ENCODE measurements around the gene ZNRD2.
A peak's percentile ranks its signal among the peaks of the same experiment; 100 is the strongest.

ZNRD2 gene

DNA sequence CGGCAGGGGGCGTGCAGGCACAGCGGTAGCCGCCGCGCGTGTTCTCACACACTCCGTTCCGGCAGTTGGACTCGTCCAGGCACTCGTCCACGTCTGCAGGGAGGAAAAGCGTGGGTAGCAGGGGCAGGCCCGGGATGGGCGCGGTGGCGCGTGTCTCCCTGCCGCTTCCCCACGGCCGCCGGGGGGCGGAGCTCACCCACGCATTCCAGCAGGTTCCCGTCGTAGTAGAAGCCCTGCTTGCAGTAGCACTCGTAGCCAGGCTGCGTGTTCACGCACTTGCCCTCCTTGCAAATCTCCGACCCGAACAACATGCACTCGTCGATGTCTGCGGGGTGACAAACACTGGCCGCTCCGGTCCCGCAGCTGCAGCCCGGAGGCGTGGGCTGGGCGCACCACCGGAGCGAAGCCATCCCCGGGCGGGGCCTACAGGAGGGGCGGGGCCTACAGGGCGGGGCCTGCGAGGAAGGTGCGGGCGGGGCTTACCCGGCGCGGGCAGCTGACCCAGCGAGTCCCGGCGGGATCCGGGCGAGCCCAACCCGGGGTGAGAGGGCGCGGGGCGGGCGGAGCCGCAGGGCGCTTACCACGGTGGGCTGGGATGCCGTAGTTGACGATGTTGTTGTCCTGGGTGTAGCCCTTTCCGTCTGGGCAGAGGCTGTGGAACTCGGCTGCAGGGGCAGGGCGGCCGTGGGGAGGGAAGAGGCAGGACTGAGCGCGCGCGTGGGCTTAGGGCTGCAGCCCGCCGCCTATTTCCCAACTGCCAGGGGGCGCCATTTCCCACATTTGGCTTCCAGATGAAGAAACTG lies 29.8 kb upstream of the ZNRD2 start:
- H3K27ac ChIP-seq, result peak overlapping the region; percentile 58 to 94 (median 73); a peak in 21 of 22 replicates

GRCh38 chr11:65541093-65541982 lies 28.9 kb upstream of the ZNRD2 start:
- peak overlapping the region; percentile 49 to 75 (median 64) for H3K4me3 ChIP-seq
- peak overlapping the region; percentile 66 to 93 (median 76) for H3K9ac ChIP-seq
- no peaks in the 10 kb centered on the region for H3K27me3 ChIP-seq
- H3K9me3 ChIP-seq (replicated peaks in 1 of 11), result no peaks in the 10 kb centered on the region
- peaks cover 14 to 50% (median 31%) of the 10 kb centered on the region in 11 experiments for H3K36me3 ChIP-seq
- peaks cover 0 to 45% (median 33%) of the 10 kb centered on the region in 11 experiments; a peak in 17 of 22 replicates for H4K20me1 ChIP-seq
- no peak for TF ChIP-seq Cebpa-rat (IDR thresholded peaks at IDR 0.05)
- H3K27ac ChIP-seq, result peak overlapping the region; percentile 33 to 94 (median 64); a peak in 20 of 22 replicates
- H3K4me2 ChIP-seq, result peak overlapping the region; percentile 84 to 100 (median 97)
- H3K4me1 ChIP-seq, result peaks cover 55 to 89% (median 79%) of the 10 kb centered on the region in 10 experiments

More for the DNA sequence above, 29.8 kb upstream of the ZNRD2 start:
- peaks cover 18 to 58% (median 39%) of the 10 kb centered on the region in 11 experiments for H3K36me3 ChIP-seq
- H3K4me1 ChIP-seq, result peaks cover 54 to 85% (median 74%) of the 10 kb centered on the region in 10 experiments
- no peaks in the 10 kb centered on the region for H3K9me3 ChIP-seq (replicated peaks in 1 of 11)
- TF ChIP-seq Cebpa-rat (IDR thresholded peaks at IDR 0.05), result no peak
- no peaks in the 10 kb centered on the region for H3K27me3 ChIP-seq
- H3K9ac ChIP-seq, result peak overlapping the region; percentile 66 to 93 (median 83)
- H3K4me3 ChIP-seq, result peak overlapping the region; percentile 49 to 75 (median 64)
- peaks cover 0 to 43% (median 28%) of the 10 kb centered on the region in 11 experiments; a peak in 17 of 22 replicates for H4K20me1 ChIP-seq
- H3K4me2 ChIP-seq, result peak overlapping the region; percentile 91 to 100 (median 97)

- Histone ChIP-seq H3K27me3 (no peaks in the 10 kb centered on the region), H3K4me1 (peaks cover 55 to 90% (median 82%) of the 10 kb centered on the region in 10 experiments), H4K20me1 (peaks cover 0 to 43% (median 24%) of the 10 kb centered on the region in 11 experiments; a peak in 15 of 22 replicates), H3K4me2 (peak overlapping the region in 4 of 11 experiments; percentile 15 to 98 (median 63); a peak in 5 of 22 replicates), H3K9me3 (replicated peaks in 1 of 11) (no peaks in the 10 kb centered on the region), H3K9ac (no peak overlapping the region), H3K36me3 (peaks cover 10 to 42% (median 18%) of the 10 kb centered on the region in 11 experiments), H3K27ac (no peak overlapping the region), H3K4me3 (no peak overlapping the region)
- no peak for TF ChIP-seq Cebpa-rat (IDR thresholded peaks at IDR 0.05)
These were observed 27.4 kb upstream of the ZNRD2 start for GRCh38 chr11:65542738-65543390.

GRCh38 chr11:65545853-65546216 lies 24.4 kb upstream of the ZNRD2 start:
- peak overlapping the region in 6 of 11 experiments; percentile 15 to 74 (median 62); a peak in 9 of 22 replicates for H3K27ac ChIP-seq
- peak overlapping the region in 5 of 10 experiments; percentile 47 to 67 (median 56); a peak in 8 of 20 replicates for H3K4me3 ChIP-seq
- peaks cover under 1 to 52% (median 7%) of the 10 kb centered on the region in 11 experiments; a peak in 13 of 22 replicates for H3K36me3 ChIP-seq
- H3K9me3 ChIP-seq (replicated peaks in 1 of 11), result no peaks in the 10 kb centered on the region
- no peaks in the 10 kb centered on the region for H3K27me3 ChIP-seq
- peak overlapping the region in 7 of 11 experiments; percentile 15 to 60 (median 38); a peak in 7 of 22 replicates for H3K9ac ChIP-seq
- peaks cover 0 to 36% (median 8%) of the 10 kb centered on the region in 11 experiments; a peak in 10 of 22 replicates for H4K20me1 ChIP-seq
- no peak for TF ChIP-seq Cebpa-rat (IDR thresholded peaks at IDR 0.05)
- H3K4me2 ChIP-seq, result peak overlapping the region; percentile 79 to 100 (median 94)
- H3K4me1 ChIP-seq, result peaks cover 49 to 94% (median 83%) of the 10 kb centered on the region in 10 experiments

GRCh38 chr11:65546217-65546958 lies 23.9 kb upstream of the ZNRD2 start:
- Histone ChIP-seq H3K4me2 (peak overlapping the region; percentile 79 to 100 (median 94)), H3K9me3 (replicated peaks in 1 of 11) (no peaks in the 10 kb centered on the region), H3K4me1 (peaks cover 45 to 94% (median 81%) of the 10 kb centered on the region in 10 experiments), H3K9ac (peak overlapping the region; percentile 20 to 78 (median 59); a peak in 18 of 22 replicates), H3K27ac (peak overlapping the region in 8 of 11 experiments; percentile 15 to 76 (median 52); a peak in 13 of 22 replicates), H3K36me3 (peaks cover 6 to 57% (median 11%) of the 10 kb centered on the region in 11 experiments; a peak in 15 of 22 replicates), H4K20me1 (peaks cover 0 to 36% (median 8%) of the 10 kb centered on the region in 11 experiments; a peak in 10 of 22 replicates), H3K4me3 (peak overlapping the region; percentile 35 to 67 (median 52); a peak in 19 of 20 replicates), H3K27me3 (no peaks in the 10 kb centered on the region)
- TF ChIP-seq Cebpa-rat (IDR thresholded peaks at IDR 0.05), result no peak

GRCh38 chr11:65547446-65548125 lies 22.7 kb upstream of the ZNRD2 start:
- peak overlapping the region in 3 of 10 experiments; percentile 35 to 52 (median 47); a peak in 4 of 20 replicates for H3K4me3 ChIP-seq
- peak overlapping the region in 5 of 11 experiments; percentile 25 to 76 (median 66); a peak in 9 of 22 replicates for H3K27ac ChIP-seq
- peak overlapping the region; percentile 79 to 100 (median 94) for H3K4me2 ChIP-seq
- no peaks in the 10 kb centered on the region for H3K27me3 ChIP-seq
- H4K20me1 ChIP-seq, result peaks cover 0 to 46% (median 16%) of the 10 kb centered on the region in 11 experiments; a peak in 12 of 22 replicates
- no peak for TF ChIP-seq Cebpa-rat (IDR thresholded peaks at IDR 0.05)
- H3K36me3 ChIP-seq, result peaks cover 7 to 64% (median 15%) of the 10 kb centered on the region in 11 experiments; a peak in 15 of 22 replicates
- H3K9me3 ChIP-seq (replicated peaks in 1 of 11), result no peaks in the 10 kb centered on the region
- peak overlapping the region in 5 of 11 experiments; percentile 40 to 78 (median 63); a peak in 10 of 22 replicates for H3K9ac ChIP-seq
- peaks cover 48 to 94% (median 83%) of the 10 kb centered on the region in 10 experiments for H3K4me1 ChIP-seq

- Histone ChIP-seq H3K4me3 (peak overlapping the region in 1 of 10 experiments; percentile 4; a peak in 1 of 20 replicates), H3K4me1 (peaks cover 54 to 92% (median 86%) of the 10 kb centered on the region in 10 experiments), H3K4me2 (peak overlapping the region; percentile 79 to 100 (median 94)), H3K9ac (peak overlapping the region in 5 of 11 experiments; percentile 34 to 78 (median 63); a peak in 8 of 22 replicates), H3K27ac (peak overlapping the region in 5 of 11 experiments; percentile 3 to 76 (median 66); a peak in 7 of 22 replicates), H3K36me3 (peaks cover 7 to 59% (median 15%) of the 10 kb centered on the region in 11 experiments; a peak in 15 of 22 replicates), H3K27me3 (no peaks in the 10 kb centered on the region), H4K20me1 (peaks cover 0 to 50% (median 20%) of the 10 kb centered on the region in 11 experiments; a peak in 12 of 22 replicates), H3K9me3 (replicated peaks in 1 of 11) (no peaks in the 10 kb centered on the region)
- TF ChIP-seq Cebpa-rat (IDR thresholded peaks at IDR 0.05), result no peak
These were observed 21.9 kb upstream of the ZNRD2 start for GRCh38 chr11:65548395-65548794.
